Thoracic aorta (tissue), 2 donors: ENCODE measurements around the gene SPATA13. TPM values are rescaled to one million over a fixed set of nuclear protein-coding genes. Genes with fewer than 3 reads are reported as not detected.
A peak's percentile ranks its signal among the peaks of the same experiment; 100 is the strongest.

Experiments
- ATAC-seq: fragments of 150-250 bp; one replicate; pipeline ENCODE4 v1.8.0; 2017; ENCODE audit warnings: low read depth; ENCODE audit not compliant: insufficient number of reproducible peaks, low FRiP score
- DNase-seq: peaks from one replicate; pipeline ENCODE4 v3.0.0-alpha.2; 2020; ENCODE audit warnings: low spot score
- H3K27ac ChIP-seq, 2 donors: fragments of 200-600 bp; sonication (generic); 1 replicate in 1 of 2; 2 replicates in 1 of 2; pipeline ENCODE4 v1.5.1; 2016; ENCODE audit warnings: mild to moderate bottlenecking in 2 of 2, moderate library complexity in 2 of 2
- H3K27me3 ChIP-seq: fragments of 200-600 bp; sonication (generic); replicated peaks from 2 replicates; pipeline ENCODE4 v1.6.0; 2016; ENCODE audit warnings: mild to moderate bottlenecking; ENCODE audit not compliant: insufficient read depth
- H3K36me3 ChIP-seq: fragments of 200-600 bp; sonication (generic); one replicate; pipeline ENCODE4 v1.5.1; 2016
- H3K4me1 ChIP-seq, 2 donors: fragments of 200-600 bp; sonication (generic); 1 replicate in 1 of 2; 2 replicates in 1 of 2; pipeline versions ENCODE4 v1.5.1 to v1.6.0; 2016; ENCODE audit warnings: low read depth in 2 of 2, mild to moderate bottlenecking in 1 of 2; ENCODE audit not compliant: control insufficient read depth in 1 of 2
- H3K4me3 ChIP-seq: fragments of 200-600 bp; sonication (generic); 2 replicates; pipeline ENCODE4 v1.5.1; 2016; ENCODE audit warnings: mild to moderate bottlenecking
- H3K9me3 ChIP-seq: fragments of 200-600 bp; sonication (generic); 2 replicates; pipeline ENCODE4 v1.5.1; 2016
- CTCF ChIP-seq: fragments of 200-600 bp; sonication (generic); IDR thresholded peaks from one replicate; pipeline ENCODE4 v1.5.1; 2019; ENCODE audit warnings: antibody characterized with exemption
- total RNA-seq, 2 donors: library from RNA; depleted of rRNA; stranded (reverse); fragments of >200 nt; gene quantifications; one replicate each; pipeline versions ENCODE4 v1.1.0 to v1.2.3, GENCODE V29; 2016

The SPATA13 gene
- total RNA-seq, 2 donors from 2014 or later: 14.5 to 33.4 TPM

GRCh38 chr13:24247016-24247415 lies 86.5 kb downstream of the SPATA13 start:
- H3K4me3 ChIP-seq: no peak overlapping the region
- no peaks in the 10 kb centered on the region for H3K27me3 ChIP-seq
- H3K9me3 ChIP-seq: no peaks in the 10 kb centered on the region
- DNase-seq: no peak
- H3K4me1 ChIP-seq: no peaks in the 10 kb centered on the region
- TF ChIP-seq CTCF: no peak
- no peaks in the 10 kb centered on the region for H3K36me3 ChIP-seq
- no peak overlapping the region for H3K27ac ChIP-seq
- ATAC-seq: no peak

GRCh38 chr13:24249624-24250023 lies 89.1 kb downstream of the SPATA13 start:
- no peak overlapping the region for H3K27ac ChIP-seq
- ATAC-seq: no peak
- no peak for TF ChIP-seq CTCF
- H3K27me3 ChIP-seq: no peaks in the 10 kb centered on the region
- no peaks in the 10 kb centered on the region for H3K36me3 ChIP-seq
- no peak for DNase-seq
- H3K4me1 ChIP-seq: no peaks in the 10 kb centered on the region
- H3K9me3 ChIP-seq: no peaks in the 10 kb centered on the region
- H3K4me3 ChIP-seq: no peak overlapping the region

- H3K36me3 ChIP-seq: no peaks in the 10 kb centered on the region
- H3K27ac ChIP-seq: no peak overlapping the region
- ATAC-seq (no peak), DNase-seq (no peak)
- no peaks in the 10 kb centered on the region for H3K27me3 ChIP-seq
- TF ChIP-seq CTCF: no peak
- no peak overlapping the region for H3K4me3 ChIP-seq
- H3K4me1 ChIP-seq: no peaks in the 10 kb centered on the region
- H3K9me3 ChIP-seq: no peaks in the 10 kb centered on the region
These were observed 90.0 kb downstream of the SPATA13 start for GRCh38 chr13:24250376-24251057.

- Histone ChIP-seq H3K36me3 (no peaks in the 10 kb centered on the region), H3K4me1 (no peaks in the 10 kb centered on the region), H3K27ac (no peak overlapping the region), H3K9me3 (no peaks in the 10 kb centered on the region), H3K27me3 (no peaks in the 10 kb centered on the region), H3K4me3 (peak overlapping the region; percentile 23)
- no peak for TF ChIP-seq CTCF
- ATAC-seq: no peak
- no peak for DNase-seq
These were observed 91.0 kb downstream of the SPATA13 start for GRCh38 chr13:24251525-24251924.

- Histone ChIP-seq H3K4me3 (peak overlapping the region; percentile 23), H3K36me3 (no peaks in the 10 kb centered on the region), H3K27me3 (no peaks in the 10 kb centered on the region), H3K27ac (no peak overlapping the region), H3K9me3 (no peaks in the 10 kb centered on the region), H3K4me1 (no peaks in the 10 kb centered on the region)
- TF ChIP-seq CTCF: no peak
- no peak for DNase-seq
- ATAC-seq: no peak
These were observed 91.6 kb downstream of the SPATA13 start for GRCh38 chr13:24252136-24252535.
